Measurements from ENCODE around the gene PAOX.
"Not testable (repeated sequence)": the region's sequence is repeated elsewhere in the genome, so short reads cannot be mapped to it uniquely, and the experiment has no call there.

The PAOX gene

GRCh38 chr10:133378251-133379096, 588 bp upstream of the PAOX start:
- DNase-seq (ENCODE audit: extremely low read depth, low read depth): no peak
- TF ChIP-seq CTCF (IDR thresholded peaks at IDR 0.05; ENCODE audit: low read depth, low read length, missing control alignments): no peak
- peak overlapping the region; percentile 47 for H3K4me3 ChIP-seq (replicated peaks; ENCODE audit: low read depth, low read length)

DNA sequence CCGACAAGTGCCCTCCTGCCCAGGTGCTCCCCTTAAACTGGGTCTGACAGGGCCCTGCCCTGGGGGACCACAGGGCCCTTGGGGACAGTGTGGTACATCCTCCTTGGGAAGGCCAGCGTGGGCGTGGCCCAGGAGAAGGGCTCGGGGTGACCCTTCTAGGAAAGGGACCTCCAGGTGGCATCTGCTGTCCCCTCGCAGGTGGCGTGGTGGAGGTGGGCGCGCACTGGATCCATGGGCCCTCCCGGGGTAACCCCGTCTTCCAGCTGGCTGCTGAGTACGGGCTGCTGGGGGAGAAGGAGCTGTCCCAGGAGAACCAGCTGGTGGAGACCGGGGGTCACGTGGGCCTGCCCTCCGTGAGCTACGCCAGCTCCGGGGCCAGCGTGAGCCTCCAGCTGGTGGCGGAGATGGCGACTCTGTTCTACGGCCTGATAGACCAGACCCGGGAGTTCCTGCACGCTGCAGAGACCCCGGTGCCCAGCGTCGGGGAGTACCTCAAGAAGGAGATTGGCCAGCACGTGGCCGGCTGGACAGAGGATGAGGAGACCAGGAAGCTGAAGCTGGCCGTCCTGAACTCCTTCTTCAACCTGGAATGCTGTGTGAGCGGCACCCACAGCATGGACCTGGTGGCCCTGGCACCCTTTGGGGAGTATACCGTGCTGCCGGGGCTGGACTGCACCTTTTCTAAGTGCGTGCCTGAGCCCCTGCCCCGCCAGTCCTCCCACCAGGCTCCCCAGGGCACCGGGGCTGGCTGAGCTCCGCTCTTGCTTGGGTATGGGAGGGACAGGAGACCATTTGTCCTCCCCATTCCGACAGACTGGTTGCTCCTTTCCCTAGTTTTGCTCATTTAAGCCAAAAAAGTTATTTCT, 972 bp downstream of the PAOX start:
- peak overlapping the region; percentile 40 for H3K4me3 ChIP-seq (replicated peaks; ENCODE audit: low read depth, low read length)
- TF ChIP-seq CTCF (IDR thresholded peaks at IDR 0.05; ENCODE audit: low read depth, low read length, missing control alignments): no peak
- DNase-seq (ENCODE audit: extremely low read depth, low read depth): no peak

DNA sequence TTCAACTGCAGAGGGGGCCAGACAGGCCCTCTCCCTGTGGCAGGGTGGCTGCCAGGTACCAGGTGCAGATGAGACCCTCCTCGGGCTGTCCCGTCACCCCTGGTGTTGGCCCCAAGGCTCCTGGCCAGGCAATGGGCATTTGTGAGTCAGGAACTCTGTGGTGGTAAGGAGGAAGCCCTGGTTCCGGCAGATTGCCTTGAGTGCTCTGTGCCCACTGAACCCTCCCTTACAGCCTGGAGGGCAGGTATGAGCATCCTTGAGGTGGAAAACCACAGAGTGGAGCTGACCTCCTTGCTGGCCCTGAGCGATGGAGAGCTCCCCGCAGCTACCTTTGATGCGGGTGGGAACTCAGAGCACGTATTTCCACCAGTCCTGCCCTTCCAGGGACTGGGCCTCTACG, 2.0 kb downstream of the PAOX start:
- TF ChIP-seq CTCF (IDR thresholded peaks at IDR 0.05; ENCODE audit: low read depth, low read length, missing control alignments): no peak
- no peak overlapping the region for H3K4me3 ChIP-seq (replicated peaks; ENCODE audit: low read depth, low read length)
- no peak for DNase-seq (ENCODE audit: extremely low read depth, low read depth)

DNA sequence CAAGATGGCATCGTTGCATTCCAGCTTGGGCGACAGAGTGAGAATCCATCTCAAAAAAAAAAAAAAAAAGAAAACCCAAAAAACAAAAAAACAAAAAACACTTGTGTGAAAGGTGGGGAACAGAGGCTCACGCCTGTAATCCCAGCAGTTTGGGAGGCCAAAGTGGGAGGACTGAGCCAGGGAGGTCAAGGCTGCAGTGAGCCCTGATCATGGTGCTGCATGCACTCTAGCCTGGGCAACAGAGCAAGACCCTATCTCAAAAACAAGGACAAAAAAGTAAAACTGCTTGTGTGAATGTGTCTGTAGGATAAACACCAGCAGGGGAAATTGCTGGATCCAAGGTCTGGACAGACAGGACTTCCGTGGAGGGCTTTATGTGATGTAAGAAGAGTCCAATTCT, 4.5 kb downstream of the PAOX start:
- no peak for DNase-seq (ENCODE audit: extremely low read depth, low read depth)
- no peak overlapping the region for H3K4me3 ChIP-seq (replicated peaks; ENCODE audit: low read depth, low read length)
- TF ChIP-seq CTCF (IDR thresholded peaks at IDR 0.05; ENCODE audit: low read depth, low read length, missing control alignments): no peak

- no peak for TF ChIP-seq CTCF (IDR thresholded peaks at IDR 0.05; ENCODE audit: low read depth, low read length, missing control alignments)
- DNase-seq (ENCODE audit: extremely low read depth, low read depth): no peak
- no peak overlapping the region for H3K4me3 ChIP-seq (replicated peaks; ENCODE audit: low read depth, low read length)
Measured at GRCh38 chr10:133384071-133384470, 5.0 kb downstream of the PAOX start.

DNA sequence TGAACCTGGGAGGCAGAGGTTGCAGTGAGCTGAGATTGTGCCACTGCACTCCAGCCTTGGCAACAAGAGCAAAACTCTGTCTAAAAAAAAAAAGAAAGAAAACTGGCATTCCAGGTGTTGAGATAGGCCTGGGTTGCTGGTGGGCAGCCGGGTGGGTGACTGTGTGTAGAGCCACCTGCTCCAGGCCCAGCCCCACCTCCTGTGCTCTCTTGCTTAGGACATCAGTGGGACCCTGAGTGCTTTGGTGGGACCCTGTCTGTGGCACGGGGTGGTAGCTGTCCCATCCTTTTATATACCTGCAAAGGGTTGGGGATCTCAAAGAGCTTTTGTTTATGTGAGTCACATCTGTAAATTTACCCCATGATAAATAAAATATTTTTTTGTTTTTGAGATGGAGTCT, 6.2 kb downstream of the PAOX start:
- no peak for TF ChIP-seq CTCF (IDR thresholded peaks at IDR 0.05; ENCODE audit: low read depth, low read length, missing control alignments)
- no peak for DNase-seq (ENCODE audit: extremely low read depth, low read depth)
- no peak overlapping the region for H3K4me3 ChIP-seq (replicated peaks; ENCODE audit: low read depth, low read length)

GRCh38 chr10:133386951-133387350, 7.9 kb downstream of the PAOX start:
- H3K4me3 ChIP-seq (replicated peaks; ENCODE audit: low read depth, low read length); DNase-seq (ENCODE audit: extremely low read depth, low read depth): not testable (repeated sequence)
